Measurements from ENCODE around the gene HIVEP2.

The HIVEP2 gene

GRCh38 chr6:142838821-142839685 lies 105.9 kb downstream of the HIVEP2 start:
- no peaks in the 10 kb centered on the region for H3K9me3 Mint-ChIP-seq
- H3K4me1 Mint-ChIP-seq (ENCODE audit: low read depth): peaks cover 45% of the 10 kb centered on the region
- no peak overlapping the region for H3K4me3 Mint-ChIP-seq
- no peak for DNase-seq (ENCODE audit: low spot score)
- no peaks in the 10 kb centered on the region for H3K27me3 Mint-ChIP-seq (ENCODE audit: low read depth)
- peaks cover 8% of the 10 kb centered on the region for H3K36me3 Mint-ChIP-seq (ENCODE audit: low read depth)
- no peak overlapping the region for H3K27ac Mint-ChIP-seq

GRCh38 chr6:142835787-142836535 lies 109.0 kb downstream of the HIVEP2 start:
- Mint-ChIP-seq H3K9me3 (no peaks in the 10 kb centered on the region), H3K4me1 (ENCODE audit: low read depth) (peaks cover 30% of the 10 kb centered on the region), H3K27me3 (ENCODE audit: low read depth) (no peaks in the 10 kb centered on the region), H3K36me3 (ENCODE audit: low read depth) (peaks cover 8% of the 10 kb centered on the region), H3K4me3 (no peak overlapping the region), H3K27ac (no peak overlapping the region)
- DNase-seq (ENCODE audit: low spot score): no peak

GRCh38 chr6:142834853-142835252 lies 110.1 kb downstream of the HIVEP2 start:
- Mint-ChIP-seq H3K27me3 (ENCODE audit: low read depth) (no peaks in the 10 kb centered on the region), H3K4me1 (ENCODE audit: low read depth) (peaks cover 28% of the 10 kb centered on the region), H3K4me3 (no peak overlapping the region), H3K27ac (no peak overlapping the region), H3K36me3 (ENCODE audit: low read depth) (peaks cover 8% of the 10 kb centered on the region), H3K9me3 (no peaks in the 10 kb centered on the region)
- DNase-seq (ENCODE audit: low spot score): no peak

- no peaks in the 10 kb centered on the region for H3K27me3 Mint-ChIP-seq (ENCODE audit: low read depth)
- H3K36me3 Mint-ChIP-seq (ENCODE audit: low read depth): peaks cover 12% of the 10 kb centered on the region
- H3K4me3 Mint-ChIP-seq: no peak overlapping the region
- H3K27ac Mint-ChIP-seq: no peak overlapping the region
- DNase-seq (ENCODE audit: low spot score): no peak
- H3K4me1 Mint-ChIP-seq (ENCODE audit: low read depth): peaks cover 21% of the 10 kb centered on the region
- no peaks in the 10 kb centered on the region for H3K9me3 Mint-ChIP-seq
Measured at GRCh38 chr6:142833798-142834197, 111.2 kb downstream of the HIVEP2 start.

- H3K27me3 Mint-ChIP-seq (ENCODE audit: low read depth): no peaks in the 10 kb centered on the region
- H3K4me3 Mint-ChIP-seq: no peak overlapping the region
- H3K9me3 Mint-ChIP-seq: no peaks in the 10 kb centered on the region
- peaks cover 16% of the 10 kb centered on the region for H3K4me1 Mint-ChIP-seq (ENCODE audit: low read depth)
- peaks cover 12% of the 10 kb centered on the region for H3K36me3 Mint-ChIP-seq (ENCODE audit: low read depth)
- H3K27ac Mint-ChIP-seq: no peak overlapping the region
- no peak for DNase-seq (ENCODE audit: low spot score)
Measured at GRCh38 chr6:142833054-142833453, 111.9 kb downstream of the HIVEP2 start.

- Mint-ChIP-seq H3K4me1 (ENCODE audit: low read depth) (peaks cover 11% of the 10 kb centered on the region), H3K27me3 (ENCODE audit: low read depth) (no peaks in the 10 kb centered on the region), H3K9me3 (no peaks in the 10 kb centered on the region), H3K27ac (no peak overlapping the region), H3K4me3 (no peak overlapping the region), H3K36me3 (ENCODE audit: low read depth) (peaks cover 12% of the 10 kb centered on the region)
- DNase-seq (ENCODE audit: low spot score): no peak
Measured at GRCh38 chr6:142830807-142831206, 114.2 kb downstream of the HIVEP2 start.

GRCh38 chr6:142830116-142830710 lies 114.8 kb downstream of the HIVEP2 start:
- peaks cover 11% of the 10 kb centered on the region for H3K4me1 Mint-ChIP-seq (ENCODE audit: low read depth)
- no peak overlapping the region for H3K4me3 Mint-ChIP-seq
- no peaks in the 10 kb centered on the region for H3K9me3 Mint-ChIP-seq
- DNase-seq (ENCODE audit: low spot score): no peak
- H3K27ac Mint-ChIP-seq: no peak overlapping the region
- no peaks in the 10 kb centered on the region for H3K27me3 Mint-ChIP-seq (ENCODE audit: low read depth)
- peaks cover 9% of the 10 kb centered on the region for H3K36me3 Mint-ChIP-seq (ENCODE audit: low read depth)

- no peak for DNase-seq (ENCODE audit: low spot score)
- Mint-ChIP-seq H3K36me3 (ENCODE audit: low read depth) (peaks cover 4% of the 10 kb centered on the region), H3K27ac (no peak overlapping the region), H3K4me3 (no peak overlapping the region), H3K27me3 (ENCODE audit: low read depth) (no peaks in the 10 kb centered on the region), H3K4me1 (ENCODE audit: low read depth) (peaks cover 14% of the 10 kb centered on the region), H3K9me3 (no peaks in the 10 kb centered on the region)
Measured at GRCh38 chr6:142829556-142829955, 115.4 kb downstream of the HIVEP2 start.

GRCh38 chr6:142827991-142828390 lies 117.0 kb downstream of the HIVEP2 start:
- peaks cover 14% of the 10 kb centered on the region for H3K4me1 Mint-ChIP-seq (ENCODE audit: low read depth)
- H3K36me3 Mint-ChIP-seq (ENCODE audit: low read depth): peaks cover 7% of the 10 kb centered on the region
- no peak for DNase-seq (ENCODE audit: low spot score)
- H3K27me3 Mint-ChIP-seq (ENCODE audit: low read depth): no peaks in the 10 kb centered on the region
- H3K4me3 Mint-ChIP-seq: no peak overlapping the region
- no peaks in the 10 kb centered on the region for H3K9me3 Mint-ChIP-seq
- H3K27ac Mint-ChIP-seq: no peak overlapping the region

- no peak overlapping the region for H3K27ac Mint-ChIP-seq
- no peak overlapping the region for H3K4me3 Mint-ChIP-seq
- H3K27me3 Mint-ChIP-seq (ENCODE audit: low read depth): no peaks in the 10 kb centered on the region
- no peaks in the 10 kb centered on the region for H3K9me3 Mint-ChIP-seq
- DNase-seq (ENCODE audit: low spot score): no peak
- peaks cover 16% of the 10 kb centered on the region for H3K4me1 Mint-ChIP-seq (ENCODE audit: low read depth)
- peaks cover 13% of the 10 kb centered on the region for H3K36me3 Mint-ChIP-seq (ENCODE audit: low read depth)
Measured at GRCh38 chr6:142827369-142827768, 117.6 kb downstream of the HIVEP2 start.

GRCh38 chr6:142825760-142826159 lies 119.2 kb downstream of the HIVEP2 start:
- Mint-ChIP-seq H3K36me3 (ENCODE audit: low read depth) (peaks cover 16% of the 10 kb centered on the region), H3K27ac (no peak overlapping the region), H3K4me3 (no peak overlapping the region), H3K27me3 (ENCODE audit: low read depth) (no peaks in the 10 kb centered on the region), H3K4me1 (ENCODE audit: low read depth) (peaks cover 27% of the 10 kb centered on the region), H3K9me3 (no peaks in the 10 kb centered on the region)
- no peak for DNase-seq (ENCODE audit: low spot score)

GRCh38 chr6:142824426-142824825 lies 120.5 kb downstream of the HIVEP2 start:
- Mint-ChIP-seq H3K4me1 (ENCODE audit: low read depth) (peaks cover 39% of the 10 kb centered on the region), H3K27ac (no peak overlapping the region), H3K4me3 (no peak overlapping the region), H3K36me3 (ENCODE audit: low read depth) (peaks cover 16% of the 10 kb centered on the region), H3K27me3 (ENCODE audit: low read depth) (no peaks in the 10 kb centered on the region), H3K9me3 (no peaks in the 10 kb centered on the region)
- DNase-seq (ENCODE audit: low spot score): no peak

GRCh38 chr6:142823256-142823902 lies 121.6 kb downstream of the HIVEP2 start:
- H3K27ac Mint-ChIP-seq: peak overlapping the region; percentile 68

GRCh38 chr6:142822842-142823241 lies 122.1 kb downstream of the HIVEP2 start:
- Mint-ChIP-seq H3K27me3 (ENCODE audit: low read depth) (no peaks in the 10 kb centered on the region), H3K27ac (peak overlapping the region; percentile 68), H3K9me3 (no peaks in the 10 kb centered on the region), H3K36me3 (ENCODE audit: low read depth) (peaks cover 12% of the 10 kb centered on the region), H3K4me3 (peak overlapping the region; percentile 7), H3K4me1 (ENCODE audit: low read depth) (peaks cover 43% of the 10 kb centered on the region)
- DNase-seq (ENCODE audit: low spot score): no peak

More at GRCh38 chr6:142823256-142823902, 121.6 kb downstream of the HIVEP2 start:
- H3K36me3 Mint-ChIP-seq (ENCODE audit: low read depth): peaks cover 12% of the 10 kb centered on the region
- H3K4me1 Mint-ChIP-seq (ENCODE audit: low read depth): peaks cover 43% of the 10 kb centered on the region
- H3K27me3 Mint-ChIP-seq (ENCODE audit: low read depth): no peaks in the 10 kb centered on the region
- no peak for DNase-seq (ENCODE audit: low spot score)
- no peaks in the 10 kb centered on the region for H3K9me3 Mint-ChIP-seq
- H3K4me3 Mint-ChIP-seq: no peak overlapping the region

Measured in T-helper 2 cell treated with Interferon-gamma antibody and Interleukin-4, amounts not matched to agents 5 μg/mL and 100 μg/mL, for 36 hours (primary cell).